Activated naive CD8-positive, alpha-beta T cell treated with anti-CD3 and anti-CD28 coated beads, Interleukin-2, amount 10 ng/mL, durations not matched to agents 7 days and 5 days (primary cell): Measurements from ENCODE around the gene XXYLT1. TPM values are rescaled to one million over a fixed set of nuclear protein-coding genes. Genes with fewer than 3 reads are reported as not detected.
A peak's percentile ranks its signal among the peaks of the same experiment; 100 is the strongest.
"Not testable (repeated sequence)": the region's sequence is repeated elsewhere in the genome, so short reads cannot be mapped to it uniquely, and the experiment has no call there.

Source experiments
- ATAC-seq: fragments of 150-1000 bp; cut with Tn5 transposase; one replicate; pipeline ENCODE4 v1.10.0; 2021; ENCODE audit warnings: low read depth, moderate library complexity
- POLR2A ChIA-PET: fragments of 350-600 bp; sonication (Branson Sonifier 250); formaldehyde crosslinking; loops from one replicate; lab custom pipeline; 2021; ENCODE audit warnings: antibody characterized with exemption; lab: Charles Lee
- DNase-seq: peaks from one replicate; pipeline ENCODE4 v3.0.0; 2021
- H3K27ac Mint-ChIP-seq: one replicate; pipeline ENCODE4 v1.8.0; 2022; ENCODE audit warnings: mild to moderate bottlenecking, mixed read lengths
- H3K27me3 Mint-ChIP-seq: one replicate; pipeline ENCODE4 v1.8.0; 2022; ENCODE audit warnings: mild to moderate bottlenecking, moderate library complexity, mixed read lengths
- H3K36me3 Mint-ChIP-seq: one replicate; pipeline ENCODE4 v1.8.0; 2021; ENCODE audit warnings: mild to moderate bottlenecking, mixed read lengths
- H3K4me1 Mint-ChIP-seq: one replicate; pipeline ENCODE4 v1.8.0; 2021; ENCODE audit warnings: mixed read lengths
- H3K4me3 Mint-ChIP-seq: one replicate; pipeline ENCODE4 v1.8.0; 2022; ENCODE audit warnings: mild to moderate bottlenecking, moderate library complexity, mixed read lengths
- H3K9me3 Mint-ChIP-seq: one replicate; pipeline ENCODE4 v1.8.0; 2021; ENCODE audit warnings: mixed read lengths
- total RNA-seq, 2 experiments: library from RNA; stranded (reverse); gene quantifications; one replicate each; pipeline ENCODE4 v1.2.3, GENCODE V29; 2021

XXYLT1 gene
- total RNA-seq, 2 experiments from 2014 or later, result 6.8 to 8.3 TPM

DNA sequence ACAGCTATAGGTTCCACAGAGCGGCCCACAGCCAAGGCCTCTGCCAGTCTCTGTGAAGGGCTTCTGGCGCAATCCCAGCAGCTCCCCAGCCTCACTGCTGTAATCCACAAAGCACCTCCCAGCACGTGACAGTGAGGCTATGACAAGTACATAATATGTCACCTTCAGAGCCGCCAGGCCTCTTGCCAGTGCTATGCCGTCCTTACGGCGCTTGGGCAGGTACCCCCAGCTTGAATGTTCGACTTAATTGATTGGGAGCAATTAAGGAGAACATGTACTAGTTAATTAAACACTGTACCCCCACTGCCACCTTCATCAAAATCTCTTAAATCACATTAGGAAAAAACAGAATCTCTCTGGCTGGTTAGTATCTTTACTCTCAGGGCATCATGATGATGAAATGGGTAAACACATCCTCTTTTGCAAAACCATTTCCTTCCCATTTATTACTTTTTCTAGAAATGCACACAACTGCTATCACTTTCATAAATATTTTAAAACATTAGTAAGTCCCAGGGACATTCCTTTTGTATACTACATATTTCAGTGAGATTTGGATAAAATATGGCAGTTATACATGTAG is 169.9 kb downstream of the XXYLT1 start:
- H3K4me3 Mint-ChIP-seq, result peak overlapping the region; percentile 53
- H3K4me1 Mint-ChIP-seq, result peaks cover 23% of the 10 kb centered on the region
- no peaks in the 10 kb centered on the region for H3K9me3 Mint-ChIP-seq
- no peaks in the 10 kb centered on the region for H3K36me3 Mint-ChIP-seq
- peak; percentile 41 for ATAC-seq
- POLR2A ChIA-PET, result no interaction called here
- H3K27me3 Mint-ChIP-seq, result no peaks in the 10 kb centered on the region
- peak; percentile 24 for DNase-seq
- peak overlapping the region; percentile 54 for H3K27ac Mint-ChIP-seq

DNA sequence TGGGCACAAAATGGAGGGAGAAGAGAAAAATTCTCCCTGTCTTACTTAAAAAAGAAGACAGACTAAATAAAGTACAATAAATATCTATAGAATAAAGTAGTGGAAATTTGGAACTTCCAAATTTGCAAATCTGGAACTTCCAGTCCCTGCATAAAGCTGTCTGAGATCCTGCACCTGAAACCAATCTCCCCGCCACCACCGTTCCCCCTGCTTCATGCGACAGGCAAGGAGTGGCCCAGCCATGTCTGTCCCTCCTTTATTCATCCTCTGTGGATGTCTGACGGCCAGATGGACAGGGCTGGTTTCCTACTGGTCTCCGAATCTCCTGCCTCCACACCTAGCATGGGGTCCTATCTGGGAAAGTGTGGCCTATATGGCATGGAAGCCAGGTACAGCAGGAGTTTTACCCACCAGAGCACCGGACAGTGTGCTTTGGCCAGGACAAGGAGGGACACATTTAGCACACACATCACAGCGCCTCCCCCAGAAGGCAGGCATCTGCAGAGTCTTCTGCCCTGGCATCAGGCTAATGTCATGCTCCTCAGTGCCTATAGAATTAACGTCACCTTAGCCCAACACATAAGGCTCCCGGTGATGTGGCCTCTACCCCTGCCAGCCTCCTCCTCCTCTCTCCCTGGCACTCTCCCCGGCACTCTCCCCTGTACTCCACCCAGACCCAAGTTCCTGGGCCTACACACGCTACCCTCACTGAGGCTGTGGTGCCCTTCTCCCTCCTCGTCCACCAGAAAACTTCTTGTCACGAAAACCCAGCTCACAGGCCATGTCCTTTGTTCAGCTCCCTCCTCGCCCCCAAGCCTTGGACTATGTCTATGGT is 170.8 kb downstream of the XXYLT1 start:
- DNase-seq (peak; percentile 14), ATAC-seq (no peak)
- H3K9me3 Mint-ChIP-seq, result no peaks in the 10 kb centered on the region
- POLR2A ChIA-PET, result no interaction called here
- H3K36me3 Mint-ChIP-seq, result no peaks in the 10 kb centered on the region
- H3K27ac Mint-ChIP-seq, result peak overlapping the region; percentile 10
- no peaks in the 10 kb centered on the region for H3K27me3 Mint-ChIP-seq
- H3K4me1 Mint-ChIP-seq, result peaks cover 29% of the 10 kb centered on the region
- no peak overlapping the region for H3K4me3 Mint-ChIP-seq

GRCh38 chr3:195098741-195099525 is 172.0 kb downstream of the XXYLT1 start:
- Mint-ChIP-seq H3K27ac (no peak overlapping the region), H3K4me1 (peaks cover 29% of the 10 kb centered on the region), H3K4me3 (no peak overlapping the region), H3K27me3 (no peaks in the 10 kb centered on the region), H3K9me3 (no peaks in the 10 kb centered on the region), H3K36me3 (no peaks in the 10 kb centered on the region)
- ATAC-seq (no peak), DNase-seq (peak; percentile 22)
- POLR2A ChIA-PET, result no interaction called here

- POLR2A ChIA-PET, result no interaction called here
- Mint-ChIP-seq H3K4me1 (peaks cover 29% of the 10 kb centered on the region), H3K36me3 (no peaks in the 10 kb centered on the region), H3K27me3 (no peaks in the 10 kb centered on the region), H3K4me3 (no peak overlapping the region), H3K9me3 (no peaks in the 10 kb centered on the region), H3K27ac (no peak overlapping the region)
- ATAC-seq (no peak), DNase-seq (peak; percentile 16)
These were observed 173.4 kb downstream of the XXYLT1 start for GRCh38 chr3:195097331-195098255.

- Mint-ChIP-seq H3K27me3 (no peaks in the 10 kb centered on the region), H3K36me3 (no peaks in the 10 kb centered on the region), H3K27ac (no peak overlapping the region), H3K4me3 (no peak overlapping the region), H3K9me3 (no peaks in the 10 kb centered on the region), H3K4me1 (peaks cover 21% of the 10 kb centered on the region)
- ATAC-seq (no peak), DNase-seq (peak; percentile 4)
- POLR2A ChIA-PET, result no interaction called here
These were observed 174.3 kb downstream of the XXYLT1 start for GRCh38 chr3:195096484-195097330.

- no peak overlapping the region for H3K27ac Mint-ChIP-seq
These were observed 174.9 kb downstream of the XXYLT1 start for GRCh38 chr3:195096053-195096452.

DNA sequence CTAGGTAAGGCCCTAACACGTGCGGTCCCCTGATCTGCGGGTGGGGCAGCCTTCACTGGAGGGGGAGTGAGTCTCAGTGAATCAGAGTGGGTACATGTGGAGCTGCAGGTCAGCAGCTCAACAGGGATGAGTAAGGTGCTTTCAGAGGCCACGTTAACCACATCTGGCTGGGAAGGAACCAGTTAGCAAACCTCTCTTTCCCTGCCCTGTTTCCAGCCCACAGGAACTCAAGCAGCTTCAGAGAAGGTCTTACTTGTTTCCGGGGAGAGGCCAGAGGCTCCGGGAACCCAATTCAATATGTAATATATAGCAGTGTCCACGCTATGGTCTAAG is 175.3 kb downstream of the XXYLT1 start:
- ATAC-seq, result no peak
- Mint-ChIP-seq H3K27me3 (no peaks in the 10 kb centered on the region), H3K27ac (no peak overlapping the region), H3K9me3 (no peaks in the 10 kb centered on the region), H3K4me1 (peaks cover 13% of the 10 kb centered on the region), H3K36me3 (no peaks in the 10 kb centered on the region), H3K4me3 (no peak overlapping the region)
- POLR2A ChIA-PET, result no interaction called here
- no peak for DNase-seq

More at GRCh38 chr3:195096053-195096452, 174.9 kb downstream of the XXYLT1 start:
- no peak overlapping the region for H3K4me3 Mint-ChIP-seq
- H3K36me3 Mint-ChIP-seq, result no peaks in the 10 kb centered on the region
- H3K4me1 Mint-ChIP-seq, result peaks cover 15% of the 10 kb centered on the region
- peak; percentile 15 for DNase-seq
- H3K27me3 Mint-ChIP-seq, result no peaks in the 10 kb centered on the region
- POLR2A ChIA-PET, result no interaction called here
- no peak for ATAC-seq
- no peaks in the 10 kb centered on the region for H3K9me3 Mint-ChIP-seq

- Mint-ChIP-seq H3K27me3 (no peaks in the 10 kb centered on the region), H3K36me3 (no peaks in the 10 kb centered on the region), H3K4me1 (peaks cover 10% of the 10 kb centered on the region), H3K27ac (no peak overlapping the region), H3K4me3 (no peak overlapping the region), H3K9me3 (no peaks in the 10 kb centered on the region)
- POLR2A ChIA-PET, result no interaction called here
- DNase-seq (peak; percentile 24), ATAC-seq (no peak)
These were observed 175.8 kb downstream of the XXYLT1 start for GRCh38 chr3:195095035-195095703.

- DNase-seq (peak; percentile 25), ATAC-seq (no peak)
- H3K4me1 Mint-ChIP-seq, result peaks cover 10% of the 10 kb centered on the region
- no peak overlapping the region for H3K4me3 Mint-ChIP-seq
- no peak overlapping the region for H3K27ac Mint-ChIP-seq
- no peaks in the 10 kb centered on the region for H3K9me3 Mint-ChIP-seq
- H3K36me3 Mint-ChIP-seq, result no peaks in the 10 kb centered on the region
- POLR2A ChIA-PET, result no interaction called here
- H3K27me3 Mint-ChIP-seq, result no peaks in the 10 kb centered on the region
These were observed 176.6 kb downstream of the XXYLT1 start for GRCh38 chr3:195094191-195094921.

- no peaks in the 10 kb centered on the region for H3K9me3 Mint-ChIP-seq
- no peak overlapping the region for H3K27ac Mint-ChIP-seq
- H3K4me1 Mint-ChIP-seq, result peaks cover 10% of the 10 kb centered on the region
- POLR2A ChIA-PET, result no interaction called here
- no peaks in the 10 kb centered on the region for H3K36me3 Mint-ChIP-seq
- H3K27me3 Mint-ChIP-seq, result no peaks in the 10 kb centered on the region
- DNase-seq (no peak), ATAC-seq (no peak)
- H3K4me3 Mint-ChIP-seq, result no peak overlapping the region
These were observed 177.2 kb downstream of the XXYLT1 start for GRCh38 chr3:195093731-195094130.

DNA sequence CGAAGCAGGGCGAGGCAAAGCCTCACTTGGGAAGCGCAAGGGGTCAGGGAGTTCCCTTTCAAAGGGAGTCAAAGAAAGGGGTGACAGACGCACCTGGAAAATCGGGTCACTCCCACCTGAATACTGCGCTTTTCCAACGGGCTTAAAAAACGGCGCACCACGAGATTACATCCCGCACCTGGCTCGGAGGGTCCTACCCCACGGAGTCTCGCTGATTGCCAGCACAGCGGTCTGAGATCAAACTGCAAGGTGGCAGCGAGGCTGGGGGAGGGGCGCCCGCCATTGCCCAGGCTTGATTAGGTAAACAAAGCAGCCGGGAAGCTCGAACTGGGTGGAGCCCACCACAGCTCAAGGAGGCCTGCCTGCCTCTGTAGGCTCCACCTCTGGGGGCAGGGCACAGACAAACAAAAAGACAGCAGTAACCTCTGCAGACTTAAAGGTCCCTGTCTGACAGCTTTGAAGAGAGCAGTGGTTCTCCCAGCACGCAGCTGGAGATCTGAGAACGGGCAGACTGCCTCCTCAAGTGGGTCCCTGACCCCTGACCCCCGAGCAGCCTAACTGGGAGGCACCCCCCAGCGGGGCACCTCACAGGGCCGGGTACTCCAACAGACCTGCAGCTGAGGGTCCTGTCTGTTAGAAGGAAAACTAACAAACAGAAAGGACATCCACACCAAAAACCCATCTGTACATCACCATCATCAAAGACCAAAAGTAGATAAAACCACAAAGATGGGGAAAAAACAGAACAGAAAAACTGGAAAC is 182.9 kb downstream of the XXYLT1 start:
- H3K9me3 Mint-ChIP-seq, H3K27me3 Mint-ChIP-seq, H3K4me1 Mint-ChIP-seq, ATAC-seq, POLR2A ChIA-PET, H3K27ac Mint-ChIP-seq, H3K36me3 Mint-ChIP-seq: not testable (repeated sequence)
- peak; percentile 22 for DNase-seq
- H3K4me3 Mint-ChIP-seq, result peak overlapping the region; percentile 58
